GM19324 (cell line): ENCODE results near the gene RHBDF1.

Experiments used
- ATAC-seq: cut with Tn5 transposase; IDR thresholded peaks from one replicate; pipeline ENCODE4 v1.9.1; 2021; ENCODE audit warnings: mild to moderate bottlenecking, moderate library complexity; ENCODE audit not compliant: unreplicated experiment, low FRiP score

Gene RHBDF1

DNA sequence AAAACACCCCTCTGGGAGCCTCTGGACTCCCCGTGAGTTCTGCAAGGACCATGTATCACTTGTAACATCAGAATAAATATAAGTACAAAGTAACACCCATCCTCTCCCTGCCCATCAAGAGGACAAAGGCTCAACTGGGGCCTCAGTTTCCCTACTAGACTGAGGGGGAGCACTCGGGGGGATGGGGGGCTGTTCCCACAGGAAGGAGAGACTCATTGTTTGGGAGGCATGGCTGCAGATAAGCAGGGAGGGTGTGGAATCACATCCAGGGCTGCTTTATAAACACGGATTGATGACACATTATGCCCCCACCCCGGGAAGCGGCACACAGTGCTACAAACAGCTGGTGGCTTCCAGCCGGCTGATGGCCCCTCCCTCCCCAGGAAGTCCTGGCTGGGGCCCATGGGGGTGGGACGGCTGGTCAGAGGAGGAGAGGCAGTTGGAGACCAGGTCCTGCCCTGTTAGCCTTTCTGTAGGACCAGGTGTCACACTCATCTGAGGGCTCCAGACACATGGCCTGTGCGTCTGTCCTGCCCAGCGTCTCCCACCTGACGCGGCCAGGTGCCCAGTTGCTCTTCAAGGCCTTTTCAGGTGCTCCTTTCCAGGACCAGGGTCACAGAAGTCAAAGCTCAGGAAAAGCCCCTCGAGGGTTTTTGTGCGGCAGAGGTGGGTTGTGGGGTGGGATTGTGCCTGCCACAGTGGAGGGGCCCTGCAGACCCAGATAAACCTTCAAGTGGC, 4.3 kb upstream of the RHBDF1 start:
- ATAC-seq = no peak

DNA sequence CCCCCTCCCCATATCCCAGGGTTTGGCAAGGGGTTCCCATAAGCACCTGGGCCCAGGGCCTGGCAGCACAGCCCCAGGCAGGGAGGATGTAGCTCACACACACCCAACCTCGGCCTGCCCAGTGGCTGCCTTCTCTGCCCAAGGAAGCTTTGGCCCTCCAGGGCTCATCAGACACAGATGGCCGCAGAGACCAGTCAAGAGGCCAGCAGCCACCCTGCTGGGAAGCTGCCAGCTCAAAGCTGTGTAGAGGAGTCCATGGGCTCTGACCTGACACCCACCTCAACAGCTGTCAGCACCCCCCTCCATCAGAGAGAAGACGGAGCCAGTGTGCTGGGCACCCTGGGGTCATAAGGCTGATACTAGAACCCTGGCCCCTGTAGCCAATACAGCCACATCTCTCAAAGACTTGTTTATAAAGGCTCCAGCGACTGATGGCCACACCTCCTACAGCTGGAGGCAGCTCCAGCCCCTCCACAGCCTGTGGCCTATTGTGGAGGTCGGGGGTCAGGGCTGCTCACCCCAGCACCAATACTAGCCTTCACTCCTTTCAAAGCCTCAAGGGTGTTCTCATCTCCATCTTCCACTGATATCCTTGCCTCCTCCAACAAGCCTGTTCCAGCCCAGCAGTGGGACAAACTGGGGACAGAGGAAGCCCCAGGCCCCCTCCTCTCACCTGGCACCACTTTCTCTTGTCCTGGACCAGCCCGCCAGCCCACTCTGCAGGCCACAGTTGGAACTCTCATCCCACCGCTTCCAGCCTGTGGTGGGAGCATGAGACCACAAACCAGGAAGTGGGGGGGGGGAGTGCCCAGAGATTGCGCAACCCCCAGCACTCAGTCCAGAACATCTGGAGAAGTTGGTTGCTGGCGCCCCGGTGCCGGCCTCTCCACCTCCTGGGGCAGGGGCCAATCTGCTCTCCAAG, 3.4 kb upstream of the RHBDF1 start:
- no peak for ATAC-seq

DNA sequence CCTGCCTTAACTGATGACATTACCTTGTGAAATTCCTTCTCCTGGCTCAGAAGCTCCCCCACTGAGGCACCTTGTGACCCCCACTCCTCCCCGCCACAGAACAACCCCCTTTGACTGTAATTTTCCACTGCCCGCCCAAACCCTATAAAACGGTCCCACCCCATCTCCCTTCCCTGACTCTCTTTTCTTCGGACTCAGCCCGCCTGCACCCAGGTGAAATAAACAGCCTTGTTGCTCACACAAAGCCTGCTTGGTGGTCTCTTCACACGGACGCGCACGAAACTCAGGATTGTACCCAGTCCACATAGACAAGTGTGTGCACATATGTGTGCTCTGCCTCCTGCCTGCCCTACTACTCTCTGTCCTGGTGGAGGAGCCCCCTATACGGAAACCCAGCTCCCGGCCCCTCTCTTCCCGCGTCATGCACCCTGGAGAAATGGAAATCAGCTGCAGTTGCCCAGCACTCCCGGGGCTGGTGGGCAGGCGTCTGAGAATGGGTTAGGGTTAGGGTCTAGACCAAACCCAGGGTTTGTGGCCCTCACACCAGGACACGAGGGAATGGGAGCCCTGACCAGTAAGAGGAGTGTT, 2.4 kb upstream of the RHBDF1 start:
- no peak for ATAC-seq

DNA sequence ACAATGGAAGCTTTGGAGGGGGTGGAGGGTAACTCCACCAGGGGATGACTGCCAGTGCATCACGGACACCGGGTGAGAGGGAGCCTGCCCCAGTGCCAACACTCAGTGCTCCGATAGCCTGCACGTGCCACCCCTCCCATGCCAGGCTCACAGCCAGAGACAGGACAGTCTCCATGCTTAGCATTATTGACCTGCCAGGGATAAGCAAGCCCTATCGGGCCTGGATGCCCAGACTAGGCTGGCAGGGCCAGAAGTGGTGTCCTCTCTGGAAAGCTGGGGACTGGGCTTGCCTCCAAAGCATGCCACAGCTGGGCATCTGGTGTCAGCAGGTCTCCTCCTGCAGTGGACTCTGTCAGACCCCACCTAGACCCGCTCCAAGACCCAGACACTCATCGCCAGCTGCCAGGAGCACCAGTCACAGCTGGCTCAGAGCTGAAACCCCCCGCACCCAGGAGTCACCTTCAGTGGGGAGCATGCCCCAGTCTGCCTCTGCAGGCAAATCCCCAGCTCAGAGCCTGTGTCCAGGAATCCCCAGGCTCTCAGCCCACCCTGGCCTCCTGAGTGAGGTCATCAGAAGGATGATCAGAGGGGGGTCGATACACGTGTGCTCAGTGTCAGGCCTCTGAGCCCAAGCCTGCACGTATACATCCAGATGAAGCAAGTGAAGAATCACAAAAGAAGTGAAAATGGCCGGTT, 1.8 kb upstream of the RHBDF1 start:
- no peak for ATAC-seq

DNA sequence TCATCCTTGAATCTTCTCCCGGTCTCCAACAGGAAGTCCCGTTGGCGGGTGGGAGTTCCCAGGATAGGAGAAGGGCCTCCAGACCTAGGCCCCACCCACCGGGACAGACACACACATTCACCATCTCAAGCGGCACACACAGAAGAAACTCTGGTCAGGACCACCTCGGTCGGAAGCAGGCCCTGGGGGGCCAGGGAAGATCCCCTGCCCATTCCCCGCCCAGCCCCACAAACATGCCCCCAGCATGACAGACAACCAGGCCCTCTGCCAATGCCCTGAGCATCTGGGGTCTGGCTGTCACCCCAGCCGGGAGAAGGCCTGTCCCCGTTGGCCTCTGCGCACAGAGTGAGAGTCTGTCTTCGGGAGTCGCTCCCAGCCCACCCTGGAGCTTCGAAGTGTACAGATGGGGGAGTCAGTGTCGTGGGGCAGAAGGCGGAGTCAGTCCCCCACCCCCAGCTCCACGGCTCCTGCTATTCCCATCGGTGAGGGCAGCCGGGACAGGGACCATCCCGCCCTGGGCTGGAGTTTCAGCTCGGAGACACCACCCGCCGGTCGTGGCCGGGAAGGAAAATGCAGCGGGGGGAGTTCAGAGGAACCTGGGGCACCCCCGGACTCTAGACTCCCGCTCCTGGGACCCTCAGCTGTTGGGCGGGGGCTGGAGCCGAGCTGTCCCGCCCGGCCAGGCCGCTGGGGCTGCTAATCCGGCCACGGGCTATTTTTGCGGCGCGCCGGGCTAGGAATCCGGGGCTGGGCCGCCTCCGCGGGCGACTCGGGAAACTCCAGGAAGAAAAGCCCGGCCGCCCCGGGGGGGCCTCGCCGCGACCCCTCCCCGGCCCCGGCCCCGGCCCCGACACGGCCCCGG, 660 bp downstream of the RHBDF1 start:
- no peak for ATAC-seq

DNA sequence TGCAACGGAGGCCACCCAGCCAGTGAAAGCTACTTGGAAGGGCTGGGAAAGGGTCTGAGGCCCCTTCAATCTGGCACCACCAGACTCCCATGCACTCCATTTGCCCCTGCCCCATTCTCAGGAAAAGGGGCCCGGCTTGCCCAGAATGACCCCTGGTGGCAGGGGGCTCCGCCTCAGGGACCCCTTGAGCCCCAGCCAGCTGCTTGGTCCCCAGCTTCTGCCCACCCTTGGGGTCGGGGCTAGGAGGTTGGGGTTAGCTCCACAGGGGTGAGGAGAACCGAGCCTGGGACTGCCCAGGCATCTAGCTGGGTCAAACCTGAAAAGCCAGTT, 1.3 kb downstream of the RHBDF1 start:
- ATAC-seq = no peak

DNA sequence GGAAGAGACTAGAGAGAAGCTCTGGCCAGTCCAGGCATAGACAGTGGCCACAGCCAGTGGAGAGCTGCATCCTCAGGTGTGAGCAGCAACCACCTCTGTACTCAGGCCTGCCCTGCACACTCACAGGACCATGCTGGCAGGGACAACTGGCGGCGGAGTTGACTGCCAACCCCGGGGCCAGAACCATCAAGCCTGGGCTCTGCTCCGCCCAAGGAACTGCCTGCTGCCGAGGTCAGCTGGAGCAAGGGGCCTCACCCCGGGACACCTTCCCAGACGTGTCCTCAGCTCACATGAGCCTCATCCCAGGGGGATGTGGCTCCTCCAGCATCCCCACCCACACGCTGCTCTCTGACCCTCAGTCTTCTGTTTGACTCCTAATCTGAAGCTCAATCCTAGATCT, 3.2 kb downstream of the RHBDF1 start:
- no peak for ATAC-seq

DNA sequence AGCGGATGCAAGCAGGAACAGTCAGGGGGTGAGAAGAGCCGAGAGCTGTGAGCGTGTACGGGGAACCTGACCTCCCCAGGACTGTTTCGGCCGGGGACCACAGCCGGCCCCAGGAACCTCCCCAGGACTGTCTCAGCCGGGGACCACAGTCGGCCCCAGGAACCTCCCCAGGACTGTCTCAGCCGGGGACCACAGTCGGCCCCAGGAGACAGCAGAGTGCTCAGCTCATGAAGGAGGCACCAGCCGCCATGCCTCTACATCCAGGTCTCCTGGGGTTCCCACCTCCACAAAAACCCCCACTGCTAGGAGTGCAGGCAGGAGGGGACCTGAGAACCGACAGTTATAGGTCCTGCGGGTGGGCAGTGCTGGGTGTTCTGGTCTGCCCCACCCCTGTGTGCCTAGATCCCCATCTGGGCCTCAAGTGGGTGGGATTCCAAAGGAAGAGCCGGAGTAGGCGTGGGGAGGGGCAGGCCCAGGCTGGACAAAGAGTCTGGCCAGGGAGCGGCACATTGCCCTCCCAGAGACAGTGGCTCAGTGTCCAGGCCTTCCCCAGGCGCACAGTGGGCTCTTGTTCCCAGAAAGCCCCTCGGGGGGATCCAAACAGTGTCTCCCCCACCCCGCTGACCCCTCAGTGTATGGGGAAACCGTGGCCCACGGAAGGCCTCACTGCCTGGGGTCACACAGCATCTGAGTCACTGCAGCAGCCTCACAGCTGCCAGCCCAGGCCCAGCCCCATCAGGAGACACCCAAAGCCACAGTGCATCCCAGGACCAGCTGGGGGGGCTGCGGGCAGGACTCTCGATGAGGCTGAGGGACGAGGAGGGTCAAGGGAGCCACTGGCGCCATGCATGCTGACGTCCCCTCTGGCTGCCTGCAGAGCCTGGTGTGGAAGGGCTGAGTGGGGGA, 4.3 kb downstream of the RHBDF1 start:
- no peak for ATAC-seq

DNA sequence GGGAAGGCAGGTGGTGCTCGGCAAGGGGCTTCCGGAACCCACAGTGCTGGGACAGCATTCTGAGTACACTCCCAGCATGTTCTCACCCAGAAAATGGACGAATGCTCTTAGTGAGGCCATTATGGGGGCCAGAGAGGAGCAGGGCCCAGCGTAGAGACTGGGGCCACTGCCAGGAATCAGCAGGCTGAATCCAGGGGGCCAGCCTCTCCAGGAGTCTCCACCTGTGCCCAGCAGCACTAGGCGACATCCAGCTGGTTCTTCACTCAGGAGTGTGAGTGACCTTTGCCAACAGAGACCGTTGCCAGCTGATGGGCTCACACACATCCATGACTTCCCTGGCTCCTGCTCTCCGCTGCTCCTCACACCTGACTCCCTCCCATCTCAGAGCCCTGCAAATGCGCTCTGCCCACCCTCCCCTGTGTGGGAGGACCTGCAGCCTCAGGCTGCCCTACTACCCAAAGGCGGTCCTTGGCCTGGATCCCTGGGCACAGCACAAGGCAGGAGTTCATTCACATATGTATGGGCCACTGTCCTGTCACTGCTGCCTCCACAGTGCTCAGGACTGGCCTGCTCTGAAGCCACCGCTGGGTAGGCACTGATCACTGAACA, 5.1 kb downstream of the RHBDF1 start:
- ATAC-seq = no peak

DNA sequence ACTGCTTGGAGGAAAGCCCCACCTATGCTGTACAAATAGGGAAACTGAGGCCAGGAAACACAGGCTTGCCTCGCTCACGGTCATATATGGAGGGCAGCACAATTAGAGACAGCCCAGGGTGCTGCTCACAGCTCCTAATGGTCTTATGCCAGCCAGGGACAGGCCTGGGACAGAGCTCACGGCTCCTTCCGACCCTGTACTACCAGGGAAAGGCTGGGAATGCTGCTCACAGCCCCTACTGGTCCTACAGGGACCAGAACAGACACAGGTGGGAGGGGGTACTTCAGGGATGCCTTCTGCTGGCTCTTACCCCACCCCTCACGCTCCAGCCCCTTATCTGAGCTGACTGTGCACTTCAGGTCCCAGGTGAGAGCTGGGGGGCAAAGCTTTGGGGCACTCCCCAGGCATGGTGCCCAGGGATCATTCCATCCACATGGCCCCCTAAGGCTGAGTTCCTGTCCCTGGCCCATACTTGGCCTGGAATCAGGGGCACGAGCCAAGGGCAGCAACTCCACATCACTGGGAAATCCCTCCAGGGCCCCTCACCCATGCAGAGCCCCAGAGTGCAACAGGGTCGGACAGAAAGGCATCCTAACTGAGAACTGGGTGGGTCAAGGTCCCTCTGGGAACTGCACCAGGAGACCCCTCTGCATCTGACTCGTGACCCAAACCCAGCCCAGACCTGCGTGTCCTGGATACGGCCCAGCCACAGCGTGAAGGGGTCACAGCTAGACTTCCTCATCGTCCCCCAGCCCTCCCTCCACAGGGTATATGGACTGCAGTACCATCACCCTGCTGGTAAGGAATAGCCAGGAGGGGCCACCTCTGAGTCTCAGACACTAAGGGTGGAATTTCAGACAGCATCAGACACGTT, 5.9 kb downstream of the RHBDF1 start:
- ATAC-seq = no peak

DNA sequence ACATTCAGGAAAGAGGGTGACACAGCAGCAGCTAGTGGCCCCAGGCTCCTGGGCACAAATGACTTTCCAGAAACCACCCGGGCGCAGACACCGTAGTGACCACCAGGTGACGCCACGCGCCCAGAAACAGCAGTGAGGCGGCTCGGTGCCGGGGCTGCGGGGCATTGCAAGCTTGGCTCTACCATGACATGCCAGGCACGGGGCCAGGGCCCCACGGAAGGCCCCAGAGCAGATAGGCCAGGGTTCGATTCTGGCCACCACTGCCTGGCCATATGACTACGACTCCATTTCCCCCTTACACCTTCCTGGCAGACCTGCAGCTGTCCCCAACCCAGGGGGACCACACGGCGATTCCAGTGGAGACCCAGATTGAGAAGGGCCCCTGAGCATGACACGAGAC, 6.7 kb downstream of the RHBDF1 start:
- ATAC-seq = no peak

DNA sequence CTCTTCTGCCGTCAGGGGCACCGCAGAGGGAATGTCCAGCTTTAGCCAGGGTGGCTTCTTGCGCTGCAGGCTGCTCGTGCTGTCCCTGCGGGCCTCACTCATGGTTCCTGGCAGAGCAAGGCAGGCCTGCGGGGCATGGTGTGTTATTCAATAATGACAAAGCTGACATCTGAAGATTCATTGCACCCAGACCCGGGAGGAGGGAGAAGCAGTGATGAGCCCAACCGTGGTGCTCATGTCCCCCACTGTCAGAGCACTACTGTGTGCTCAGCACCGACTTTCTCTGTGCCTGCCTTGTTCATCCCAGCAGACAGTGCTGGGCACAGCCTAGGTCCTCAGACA, 7.5 kb downstream of the RHBDF1 start:
- no peak for ATAC-seq

DNA sequence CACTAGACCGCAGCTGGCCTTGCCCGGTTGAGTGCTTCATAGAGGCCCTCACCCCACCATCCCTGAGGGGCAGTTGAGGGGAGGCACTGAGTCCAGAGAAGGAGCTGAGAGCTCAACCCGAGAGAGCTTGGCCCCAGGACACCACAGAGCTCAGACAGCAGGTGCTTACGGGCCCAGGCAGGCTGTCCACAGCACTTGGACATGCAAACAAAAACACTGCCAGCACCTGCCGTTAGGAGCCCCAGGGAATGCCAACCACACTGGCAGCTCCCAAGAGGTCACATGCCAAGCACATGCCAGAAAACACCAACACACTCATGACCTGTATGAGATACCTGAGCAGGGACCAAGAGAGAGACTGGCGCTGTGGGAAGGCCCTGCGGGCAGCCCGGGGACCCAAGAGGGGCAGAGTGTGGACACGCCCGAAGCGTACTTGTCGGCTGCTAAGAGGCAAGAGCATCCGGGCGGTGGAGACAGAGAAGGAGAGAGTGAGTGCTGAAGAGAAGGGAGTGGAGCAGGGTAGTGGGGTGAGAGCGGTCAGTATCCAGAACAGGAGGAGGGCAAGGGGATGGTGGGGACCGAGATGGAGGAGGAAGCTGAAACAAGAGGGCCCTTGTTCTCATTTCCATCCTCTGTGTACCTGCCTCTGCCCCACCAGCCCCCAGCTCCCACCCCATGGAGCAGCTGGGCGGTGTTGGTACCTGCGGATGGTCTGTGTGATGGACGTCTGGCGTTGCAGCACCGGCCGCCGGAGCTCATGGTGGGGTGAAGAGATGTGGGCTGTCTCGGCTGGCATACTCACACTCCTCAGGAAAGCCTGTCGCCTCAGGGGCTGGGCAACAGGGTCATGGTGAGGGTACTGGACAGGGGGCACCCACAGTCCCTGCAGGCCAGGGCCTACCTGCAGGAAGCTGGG, 8.2 kb downstream of the RHBDF1 start:
- no peak for ATAC-seq

DNA sequence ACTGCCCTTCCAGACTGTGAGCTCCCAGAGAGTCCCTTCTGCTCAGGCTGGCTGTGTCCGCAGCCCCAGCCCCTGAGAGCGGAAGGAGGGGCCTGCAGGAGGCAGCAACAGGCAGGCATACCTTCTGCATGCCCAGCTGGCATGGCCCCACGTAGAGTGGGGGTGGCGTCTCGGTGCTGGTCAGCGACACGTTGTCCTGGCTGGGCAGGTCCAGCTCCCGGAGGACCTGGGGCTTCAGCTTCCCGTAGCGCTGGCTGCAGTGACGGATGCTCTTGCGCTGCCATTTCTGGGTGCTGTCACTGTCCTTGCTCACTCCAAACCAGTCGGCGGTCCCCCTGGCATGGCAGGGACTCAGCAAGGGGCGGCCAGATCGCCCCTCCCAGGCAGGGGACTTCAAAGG, 9.0 kb downstream of the RHBDF1 start:
- ATAC-seq = no peak

DNA sequence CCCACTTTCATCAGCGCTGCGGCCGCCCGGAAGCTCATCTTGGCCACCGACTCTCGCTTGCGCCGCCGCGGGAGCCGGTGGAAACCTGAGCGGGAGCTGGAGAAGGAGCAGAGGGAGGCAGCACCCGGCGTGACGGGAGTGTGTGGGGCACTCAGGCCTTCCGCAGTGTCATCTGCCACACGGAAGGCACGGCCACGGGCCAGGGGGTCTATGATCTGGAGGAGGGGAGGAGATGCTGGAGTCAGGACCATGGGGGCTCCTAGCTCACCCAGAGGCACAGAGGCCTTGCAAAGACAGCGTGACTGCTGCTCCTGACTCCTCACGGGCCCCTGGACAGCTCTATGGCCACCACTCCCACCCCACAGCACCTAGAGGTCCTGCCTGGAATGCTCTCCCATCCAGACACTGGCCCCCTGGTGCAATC, 9.5 kb downstream of the RHBDF1 start:
- ATAC-seq = no peak

DNA sequence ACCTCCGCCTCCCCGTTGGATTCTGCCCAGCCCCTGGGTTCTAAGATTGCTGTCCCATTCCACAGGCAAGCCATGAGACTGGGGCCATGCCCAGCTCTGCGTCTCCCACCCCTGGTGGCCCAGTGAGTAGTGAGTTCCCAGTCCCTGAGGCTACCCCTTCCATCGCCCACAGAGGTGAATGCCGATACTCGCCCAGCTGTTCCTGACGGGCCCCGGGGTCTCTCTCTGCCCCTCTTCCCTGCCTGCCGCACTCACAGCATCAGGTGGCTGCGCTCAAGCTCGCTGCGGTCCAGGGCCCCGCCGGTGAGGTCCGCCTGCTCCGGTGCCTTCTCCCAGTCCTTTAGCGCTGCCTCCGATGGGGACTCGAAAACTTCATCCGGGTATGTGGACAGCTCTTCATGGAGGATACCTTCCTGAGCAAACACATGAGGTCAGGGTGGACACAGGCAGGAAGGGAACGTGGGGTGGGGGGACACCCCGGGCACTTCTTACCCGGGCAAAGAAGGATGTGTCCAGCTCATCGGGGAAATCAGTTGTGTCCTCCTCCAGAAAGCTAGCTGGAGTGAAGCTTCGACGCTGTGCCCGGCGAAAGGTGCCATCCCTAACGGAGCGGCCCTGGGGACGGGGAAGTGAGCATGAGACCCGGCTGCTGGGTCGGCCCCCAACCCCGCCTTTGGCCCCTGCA, 10.0 kb downstream of the RHBDF1 start:
- ATAC-seq = no peak
